GM19395 (cell line): ENCODE measurements around the gene SLCO2A1.

ENCODE experiments used
- ATAC-seq: cut with Tn5 transposase; IDR thresholded peaks from one replicate; pipeline ENCODE4 v1.9.1; 2021; ENCODE audit warnings: mild to moderate bottlenecking, moderate library complexity; ENCODE audit not compliant: unreplicated experiment

SLCO2A1 gene

DNA sequence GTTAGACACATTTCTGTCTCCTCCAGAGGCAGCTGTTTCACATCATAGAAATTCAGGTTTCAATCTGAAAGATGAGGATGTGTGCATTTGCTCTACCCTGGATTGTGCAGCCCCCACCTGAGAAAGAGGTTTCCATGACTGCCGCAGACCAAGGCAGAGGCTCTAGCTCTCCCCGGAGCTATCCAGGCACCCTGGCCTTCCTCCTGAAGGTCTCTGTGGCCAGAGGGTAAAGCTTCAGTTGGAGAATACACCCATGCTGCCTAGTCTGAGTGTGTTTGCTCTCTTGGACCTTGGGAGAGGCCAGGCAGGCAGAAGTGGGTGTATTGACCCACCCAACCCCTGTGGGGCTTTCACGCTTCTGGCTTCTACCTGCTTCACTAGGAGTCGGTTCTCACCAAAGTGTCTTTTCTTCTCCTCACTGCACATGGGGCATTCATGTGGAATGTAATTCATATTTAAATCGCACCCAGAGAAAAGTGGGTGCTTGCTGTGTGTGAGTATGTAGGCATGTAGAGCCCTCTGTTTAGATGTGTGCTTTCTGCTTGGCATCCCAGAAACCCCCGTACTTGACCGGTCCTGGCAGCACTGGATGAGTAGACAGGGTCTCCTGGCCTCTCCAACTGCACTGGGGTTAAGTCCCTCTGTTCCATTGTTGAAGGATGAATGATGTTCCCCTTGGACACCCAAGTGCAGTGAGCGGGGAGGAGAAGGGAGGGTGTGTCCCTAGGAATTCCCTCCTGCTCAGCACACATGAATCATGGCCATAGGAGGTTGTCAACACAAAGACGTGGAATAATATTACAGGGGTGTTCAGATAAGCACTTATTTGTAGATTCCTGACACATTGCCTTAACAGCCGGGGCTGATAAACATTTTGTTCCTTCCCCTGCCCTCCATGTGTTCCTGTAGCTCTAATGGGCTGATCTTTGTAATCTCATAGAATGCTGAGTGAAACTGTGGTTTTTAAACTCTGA is 113.8 kb downstream of the SLCO2A1 start:
- ATAC-seq: no peak

DNA sequence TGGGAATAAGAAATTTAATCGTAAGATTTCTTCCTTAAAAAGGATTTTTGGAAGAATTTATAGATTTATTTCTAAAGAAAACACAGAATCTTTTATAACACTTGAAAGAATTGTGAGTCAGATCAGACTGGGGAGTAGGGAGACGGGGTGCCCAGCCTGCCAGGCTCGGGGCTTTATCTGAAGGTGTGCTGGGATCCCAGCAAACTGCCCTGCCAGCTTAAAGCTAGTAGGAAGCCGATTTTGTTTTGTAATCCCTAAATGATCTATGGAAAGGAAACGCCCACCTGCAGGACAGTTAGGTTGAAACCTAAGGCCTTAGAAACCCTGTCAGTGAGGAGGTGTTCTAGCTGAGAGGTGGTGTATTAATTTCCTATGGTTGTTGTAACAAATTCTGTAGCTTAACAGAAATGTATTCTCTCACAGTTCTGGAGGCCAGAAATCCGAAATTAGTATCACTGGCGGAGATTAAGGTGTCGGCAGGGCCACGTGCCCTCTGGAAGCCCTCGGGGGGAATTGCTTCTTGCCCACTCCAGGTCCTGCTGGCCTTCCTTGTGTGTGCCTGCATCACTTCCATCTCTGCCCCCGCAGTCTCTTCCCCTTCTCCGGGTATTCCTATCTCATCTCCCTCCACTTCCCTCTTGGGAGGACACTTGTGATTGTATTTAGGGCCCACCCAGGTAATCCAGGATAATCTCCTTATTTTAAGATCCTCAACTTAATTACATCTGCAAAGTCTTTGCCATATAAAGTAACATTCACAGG is 114.7 kb downstream of the SLCO2A1 start:
- no peak for ATAC-seq

DNA sequence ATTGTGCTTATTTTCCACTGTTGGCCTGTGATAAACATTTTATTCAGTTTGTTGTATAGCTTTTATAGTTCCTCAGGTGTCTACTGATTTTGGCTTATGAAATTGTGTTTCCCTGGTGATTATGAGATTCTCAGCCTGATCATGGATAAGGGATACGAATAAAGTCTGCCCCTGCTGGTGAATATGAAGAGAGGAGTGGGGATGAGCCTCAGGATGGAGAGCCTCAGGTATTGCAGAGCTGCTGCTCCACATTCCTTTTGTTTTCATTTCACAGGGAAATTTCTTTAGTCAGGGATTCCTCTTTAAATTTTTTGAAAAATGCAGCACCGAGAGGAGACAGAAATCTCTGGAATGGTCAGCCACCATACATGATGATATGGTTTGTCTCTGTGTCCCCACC is 119.3 kb downstream of the SLCO2A1 start:
- no peak for ATAC-seq

DNA sequence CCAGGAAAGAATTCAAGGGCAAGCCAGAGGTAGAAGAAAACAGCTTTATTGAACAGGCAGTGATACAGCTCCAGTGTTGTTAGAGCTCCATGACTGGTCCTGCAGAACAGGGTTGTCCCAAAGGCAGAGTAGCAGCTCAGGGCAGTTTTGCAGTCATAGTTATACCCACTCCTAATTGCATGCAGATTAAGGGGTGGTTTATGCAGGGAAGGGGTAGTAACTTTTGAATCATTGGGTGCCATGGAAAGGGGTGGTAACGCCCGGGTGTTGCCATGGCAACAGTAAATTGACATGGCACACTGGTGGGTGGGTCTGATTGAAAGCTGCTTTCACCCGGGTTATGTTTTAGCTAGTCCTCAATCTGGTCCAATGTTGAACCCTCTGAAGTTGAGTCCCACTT is 124.3 kb downstream of the SLCO2A1 start:
- no peak for ATAC-seq

DNA sequence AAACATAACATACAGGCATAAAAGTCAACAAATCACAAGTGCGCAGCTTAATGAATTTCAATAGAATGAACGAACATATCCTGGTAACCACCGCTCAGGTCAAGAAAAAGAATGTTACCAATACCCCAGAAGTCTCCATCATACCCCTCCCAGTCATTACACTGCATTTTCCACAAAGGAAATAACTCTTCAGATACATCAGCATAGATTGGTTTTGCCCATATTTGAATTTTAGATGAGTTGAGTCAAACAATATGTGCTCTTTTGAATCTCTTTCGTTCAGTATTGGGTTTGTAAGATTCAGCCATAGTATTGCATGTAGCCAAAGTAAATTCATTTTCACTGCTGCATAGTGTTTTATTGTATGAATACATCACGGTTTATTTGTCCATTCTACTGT is 127.9 kb downstream of the SLCO2A1 start:
- no peak for ATAC-seq

DNA sequence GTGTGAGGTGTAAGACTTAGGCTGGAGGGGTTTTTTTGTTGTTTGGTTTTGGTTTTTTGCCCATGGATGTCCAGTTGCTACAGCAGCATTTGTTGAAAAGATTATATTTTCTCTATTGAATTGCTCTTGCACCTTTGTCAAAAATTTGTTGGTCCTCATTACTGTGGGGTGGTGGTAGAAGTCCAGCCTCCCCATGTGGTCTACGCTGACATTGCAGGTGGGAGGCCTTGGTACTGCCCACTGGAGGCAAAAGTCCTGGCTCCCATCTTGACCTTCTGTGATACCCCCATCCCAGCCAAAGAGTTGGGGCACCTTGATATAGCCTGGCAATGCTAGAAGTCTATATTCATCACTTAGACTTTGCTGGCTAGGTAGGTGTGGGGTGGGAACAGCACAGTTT is 128.6 kb downstream of the SLCO2A1 start:
- no peak for ATAC-seq

GRCh38 chr3:133899311-133899710 is 130.4 kb downstream of the SLCO2A1 start:
- ATAC-seq: no peak

- ATAC-seq: no peak
These were observed 132.2 kb downstream of the SLCO2A1 start for GRCh38 chr3:133897547-133897946.

DNA sequence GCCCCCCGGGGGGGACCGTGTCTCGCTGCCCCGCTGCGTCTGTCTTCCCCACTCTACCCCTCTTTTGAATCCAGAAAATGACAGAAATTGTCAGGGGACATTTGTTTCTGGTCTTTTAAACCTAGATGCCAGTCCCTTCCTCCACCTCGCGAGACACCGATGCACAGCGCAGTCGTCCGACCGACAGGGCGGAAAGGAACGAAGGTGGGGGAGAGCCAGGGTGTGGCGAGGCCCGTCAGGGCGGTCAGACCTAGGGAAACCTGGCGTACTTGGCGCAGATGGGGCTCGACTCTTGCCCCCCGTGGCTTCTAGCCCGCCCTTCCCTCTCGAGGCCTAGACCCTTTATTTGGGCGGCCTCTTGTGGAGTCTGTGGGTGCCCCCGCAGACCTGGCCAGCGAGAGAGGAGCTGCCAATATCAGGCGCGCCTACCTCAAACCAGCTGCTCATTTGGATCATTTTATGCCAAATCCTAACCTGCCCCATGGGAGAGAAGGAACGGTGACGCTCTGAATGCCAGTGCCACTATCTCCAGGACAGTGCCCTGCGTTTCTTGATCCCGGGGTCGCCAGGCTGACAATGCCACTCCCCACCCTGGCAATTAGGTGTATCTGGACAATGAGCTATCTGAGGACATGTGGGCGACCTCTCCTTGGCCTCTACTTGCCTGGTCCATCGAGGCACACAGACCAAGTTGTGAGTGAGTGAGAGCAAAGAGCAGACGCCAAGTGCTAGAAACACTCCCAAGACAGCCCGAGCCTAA is 133.5 kb downstream of the SLCO2A1 start:
- ATAC-seq: no peak

DNA sequence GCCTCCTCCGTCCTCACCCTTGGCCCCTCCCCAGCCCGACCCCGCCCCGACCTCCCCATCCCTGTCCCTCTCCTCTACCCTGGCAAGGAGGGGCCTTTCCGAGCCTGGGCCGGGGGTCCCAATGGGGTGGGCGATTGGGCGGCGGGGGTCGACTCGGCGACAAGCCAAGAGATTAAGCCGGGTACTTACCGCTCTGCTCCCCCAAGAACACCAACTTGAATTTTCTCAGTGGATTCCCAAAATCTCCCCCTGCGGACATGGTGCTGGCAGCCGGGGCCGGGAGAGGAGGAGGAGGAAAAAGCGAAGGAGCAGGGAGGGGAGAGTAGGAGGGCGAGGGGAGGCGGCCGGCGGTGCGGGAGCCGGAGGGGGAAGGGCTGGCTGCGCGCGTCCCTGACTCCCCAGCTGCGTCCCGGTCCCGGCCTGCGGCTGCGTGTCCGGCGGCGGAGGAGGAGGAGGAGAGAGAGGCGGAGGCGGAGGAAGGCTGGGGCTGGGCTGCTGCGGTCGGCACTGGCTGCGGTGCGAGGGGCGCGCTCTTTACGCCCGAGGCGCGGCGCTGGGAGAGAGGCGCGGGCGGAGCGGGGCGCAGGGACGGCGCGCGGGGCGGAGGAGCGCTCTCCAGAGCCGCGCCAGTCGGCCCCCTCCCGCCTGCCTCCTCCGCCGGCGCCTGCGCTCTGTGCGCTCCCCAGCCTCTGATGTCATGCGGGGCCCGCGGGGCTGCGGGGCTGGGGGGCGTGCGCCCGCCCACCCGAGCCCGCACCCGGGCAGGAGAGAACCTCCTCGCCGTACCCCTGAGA is 134.3 kb downstream of the SLCO2A1 start, which contains the start of gene RAB6B:
Gene RAB6B (minus strand): TSS at position 675 of the 794 bp plus-strand sequence. CDS start 416 bp downstream, at position 259.
- peak; percentile 52 for ATAC-seq

GRCh38 chr3:133894353-133895207 is 135.1 kb downstream of the SLCO2A1 start:
- ATAC-seq: no peak

DNA sequence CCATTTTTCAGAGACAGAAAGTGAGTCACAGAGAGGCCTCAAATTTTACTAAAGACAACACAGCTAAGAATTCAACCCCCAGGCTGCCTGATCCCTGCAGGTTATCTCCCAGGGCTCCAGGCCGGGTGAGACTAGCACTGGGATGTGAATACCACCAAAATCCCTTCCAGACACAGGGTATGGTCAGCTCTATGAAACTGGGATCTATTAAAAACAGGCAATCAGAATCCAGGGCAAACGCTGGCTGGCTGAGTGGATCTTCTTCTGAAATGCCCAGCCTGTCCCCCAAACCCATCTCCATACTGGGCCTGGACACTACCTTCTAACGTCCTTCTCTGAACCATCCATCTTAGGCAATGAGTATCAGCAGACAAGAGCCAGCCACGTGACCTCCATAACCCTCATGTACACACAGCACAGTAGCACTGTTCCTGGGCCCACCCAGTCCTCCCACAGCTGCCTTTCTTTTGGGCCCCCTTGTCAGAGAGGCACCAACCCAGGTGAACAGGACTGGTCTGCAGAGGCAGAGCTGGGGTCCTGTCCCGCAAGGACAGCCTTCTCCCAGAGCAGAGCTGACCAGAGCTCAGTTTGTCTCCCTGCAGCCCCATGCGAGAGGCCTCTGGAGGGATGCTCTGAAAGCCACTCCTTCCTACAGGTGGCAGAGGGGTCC is 135.9 kb downstream of the SLCO2A1 start:
- ATAC-seq: no peak

DNA sequence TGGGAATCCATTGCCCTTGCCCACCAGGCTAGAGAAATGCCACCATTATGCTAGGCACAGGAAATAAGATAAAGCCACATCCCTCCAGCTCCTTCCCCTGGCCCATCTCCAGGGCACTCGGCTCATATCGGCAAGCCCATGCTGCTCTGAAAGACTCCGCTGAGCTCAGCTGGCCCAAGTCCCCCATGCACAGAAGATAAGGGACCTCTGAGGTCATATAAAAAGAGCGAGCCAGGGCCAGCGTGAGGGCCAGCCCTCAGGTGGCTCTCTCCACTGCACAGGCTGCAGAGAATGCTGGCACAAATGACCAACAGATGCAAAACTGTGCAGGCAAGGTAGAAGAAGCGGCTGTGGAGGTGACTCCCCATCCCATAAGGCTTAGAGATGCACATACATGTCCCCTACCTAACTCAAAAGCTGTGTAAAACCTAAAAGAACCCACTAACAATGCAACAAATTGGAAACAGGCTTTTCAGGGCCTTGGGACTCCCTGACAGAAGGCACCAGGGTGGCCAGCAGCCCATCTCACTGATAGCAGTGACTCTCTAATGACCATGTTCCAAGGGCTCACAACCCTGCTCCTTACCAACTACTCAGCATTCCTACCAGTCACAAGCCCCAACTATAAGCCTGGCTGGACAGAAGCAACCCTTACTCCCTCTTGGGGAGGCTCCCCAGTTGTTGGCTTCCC is 137.0 kb downstream of the SLCO2A1 start:
- no peak for ATAC-seq

- ATAC-seq: no peak
These were observed 137.9 kb downstream of the SLCO2A1 start for GRCh38 chr3:133891662-133892378.

DNA sequence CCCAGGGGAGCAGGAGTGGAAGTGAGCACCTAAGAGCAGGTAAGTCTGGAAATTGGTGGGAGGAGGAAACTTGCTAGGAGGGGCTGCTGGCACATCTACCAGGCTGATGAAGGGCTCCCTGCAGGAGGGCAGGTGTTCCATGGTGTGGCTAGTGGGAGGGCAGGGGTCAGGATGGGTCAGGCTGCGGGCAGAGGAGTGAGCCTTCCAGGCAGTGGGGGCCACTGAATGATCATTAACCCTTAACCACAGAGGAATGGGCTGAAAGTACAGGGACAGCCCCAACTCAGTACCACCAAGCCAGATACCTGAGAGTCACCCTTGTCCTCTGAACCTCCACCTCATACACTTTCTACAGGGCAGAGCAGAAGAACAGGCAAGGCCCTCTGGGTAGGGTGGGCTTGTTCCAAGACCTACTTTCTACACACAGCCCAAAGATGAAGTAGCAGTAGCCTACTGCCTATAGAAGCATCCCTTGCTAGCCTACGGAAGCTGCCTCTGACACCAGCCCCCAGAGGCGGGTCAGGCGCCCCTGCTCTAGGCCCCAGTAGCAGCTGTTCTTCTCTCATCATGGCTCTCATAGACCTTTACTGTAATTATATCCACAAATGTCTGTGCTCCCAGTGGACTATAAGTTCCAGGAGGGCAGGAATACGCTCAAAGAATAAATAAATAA is 138.6 kb downstream of the SLCO2A1 start:
- ATAC-seq: no peak

DNA sequence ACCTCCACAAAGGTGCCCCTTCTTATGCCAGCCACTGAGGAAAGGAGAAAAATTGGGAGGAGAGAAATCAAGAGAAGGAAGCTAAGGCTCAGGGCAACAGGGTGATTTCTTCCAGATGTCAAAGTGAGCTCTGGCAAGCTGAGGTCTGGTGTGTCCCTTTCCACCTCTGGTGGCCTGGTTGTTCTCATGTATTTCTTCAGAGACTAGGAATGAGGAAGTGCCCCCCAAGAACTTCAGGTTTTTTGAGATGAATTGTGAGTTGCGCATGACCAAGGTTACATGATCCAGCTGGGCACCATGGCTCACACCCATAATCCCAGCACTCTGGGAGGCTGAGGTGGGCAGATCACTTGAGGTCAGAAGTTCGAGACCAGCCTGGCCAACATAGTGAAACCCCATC is 139.7 kb downstream of the SLCO2A1 start:
- ATAC-seq: no peak

DNA sequence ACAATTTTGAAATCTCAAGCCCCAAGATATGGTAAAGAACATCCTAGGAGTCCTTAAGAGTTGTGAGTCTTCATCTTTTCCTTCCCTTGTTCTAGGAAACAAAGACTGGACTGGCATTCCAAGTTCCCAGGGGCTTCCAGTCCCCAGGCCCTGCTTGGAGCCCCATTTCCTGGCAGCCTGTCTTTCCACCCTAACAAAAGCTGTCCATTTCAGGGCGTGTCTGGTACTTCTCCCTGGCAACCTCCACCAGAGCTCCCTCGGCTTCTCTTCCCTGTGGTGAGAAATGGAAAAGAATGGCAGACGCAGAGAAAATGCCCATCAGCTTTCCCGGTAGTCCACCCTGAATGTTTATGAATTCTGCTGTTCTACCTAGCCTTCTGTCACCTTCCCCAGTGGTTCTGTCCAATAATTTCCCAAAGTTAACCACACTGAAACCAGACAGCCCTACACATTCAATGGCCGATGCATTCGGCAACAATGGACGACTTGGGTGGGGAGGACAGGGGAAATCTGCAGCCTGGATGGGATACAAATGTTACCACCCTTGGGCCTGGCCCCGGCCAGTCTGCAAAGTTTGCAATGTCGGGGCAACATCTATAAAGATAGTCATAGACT is 140.9 kb downstream of the SLCO2A1 start:
- ATAC-seq: no peak
